SK-N-SH treated with all-trans-retinoic acid at 6 μM for 48 hours (cell line): ENCODE measurements around the gene TTC3.

Experiments
- ATAC-seq: fragments of 200-7000 bp; cut with Tn5 transposase; 3 replicates; pipeline ENCODE4 v1.9.1; 2020; ENCODE audit warnings: mild to moderate bottlenecking, moderate library complexity
- ARNTL ChIP-seq: fragments of 450-650 bp; formaldehyde crosslinking; IDR thresholded peaks from 2 replicates; pipeline ENCODE4 v1.5.0; 2020; ENCODE audit warnings: low read depth, mild to moderate bottlenecking, moderate library complexity, borderline replicate concordance
- BACH2 ChIP-seq: fragments of 250-450 bp; sonication (Bioruptor Pico); IDR thresholded peaks from 2 replicates; pipeline ENCODE4 v1.9.0; 2021; ENCODE audit warnings: mild to moderate bottlenecking, borderline replicate concordance
- CSDC2 ChIP-seq: fragments of 250-450 bp; sonication (Bioruptor Pico); IDR thresholded peaks from 2 replicates; pipeline ENCODE4 v1.5.0; 2020; ENCODE audit warnings: mild to moderate bottlenecking, moderate library complexity
- CSRNP3 ChIP-seq: fragments of 250-450 bp; sonication (Bioruptor Pico); IDR thresholded peaks from 2 replicates; pipeline ENCODE4 v1.5.1; 2021; ENCODE audit warnings: mild to moderate bottlenecking, moderate library complexity
- ESRRG ChIP-seq: fragments of 250-450 bp; sonication (Bioruptor Pico); IDR thresholded peaks from 2 replicates; pipeline ENCODE4 v1.6.1; 2021; ENCODE audit warnings: mild to moderate bottlenecking
- GLIS3 ChIP-seq: fragments of 250-450 bp; sonication (Bioruptor Pico); IDR thresholded peaks from 2 replicates; pipeline ENCODE4 v1.5.0; 2020; ENCODE audit warnings: mild to moderate bottlenecking, moderate library complexity
- ISL1 ChIP-seq: fragments of 250-450 bp; sonication (Bioruptor Pico); IDR thresholded peaks from 2 replicates; pipeline ENCODE4 v2.1.2; 2022; ENCODE audit warnings: mild to moderate bottlenecking, moderate library complexity
- OSR1 ChIP-seq: fragments of 250-450 bp; sonication (Bioruptor Pico); IDR thresholded peaks from 2 replicates; pipeline ENCODE4 v1.8.0; 2022; ENCODE audit warnings: moderate library complexity, mild to moderate bottlenecking, inconsistent platforms
- PPARA ChIP-seq: fragments of 250-450 bp; sonication (Bioruptor Pico); IDR thresholded peaks from 2 replicates; pipeline ENCODE4 v1.5.0; 2020; ENCODE audit warnings: mild to moderate bottlenecking, borderline replicate concordance
- RARB ChIP-seq: fragments of 250-450 bp; sonication (Bioruptor Pico); IDR thresholded peaks from 2 replicates; pipeline ENCODE4 v1.8.0; 2021; ENCODE audit warnings: mild to moderate bottlenecking, moderate library complexity
- SNAI2 ChIP-seq: fragments of 250-450 bp; sonication (Bioruptor Pico); IDR thresholded peaks from 2 replicates; pipeline ENCODE4 v1.5.0; 2020; ENCODE audit warnings: mild to moderate bottlenecking, moderate library complexity
- TCF4 ChIP-seq: fragments of 250-450 bp; sonication (Bioruptor Pico); IDR thresholded peaks from 2 replicates; pipeline ENCODE4 v1.8.0; 2021; ENCODE audit warnings: mild to moderate bottlenecking, moderate library complexity, borderline replicate concordance
- TOX ChIP-seq: fragments of 250-450 bp; sonication (Bioruptor Pico); IDR thresholded peaks from 2 replicates; pipeline ENCODE4 v1.8.0; 2021; ENCODE audit warnings: mild to moderate bottlenecking, moderate library complexity, borderline replicate concordance
- TSHZ2 ChIP-seq: fragments of 250-450 bp; sonication (Bioruptor Pico); IDR thresholded peaks from 2 replicates; pipeline ENCODE4 v1.5.0; 2020; ENCODE audit warnings: mild to moderate bottlenecking, moderate library complexity
- ZC3H10 ChIP-seq: fragments of 250-450 bp; sonication (Bioruptor Pico); IDR thresholded peaks from 2 replicates; pipeline ENCODE4 v1.5.1; 2021; ENCODE audit warnings: mild to moderate bottlenecking, moderate library complexity
- ZFP3 ChIP-seq: fragments of 250-450 bp; sonication (Bioruptor Pico); IDR thresholded peaks from 2 replicates; pipeline ENCODE4 v1.5.0; 2020; ENCODE audit warnings: mild to moderate bottlenecking, moderate library complexity
- ZFP30 ChIP-seq: fragments of 450-650 bp; formaldehyde crosslinking; IDR thresholded peaks from 2 replicates; pipeline ENCODE4 v1.5.0; 2022; ENCODE audit warnings: mild to moderate bottlenecking, moderate library complexity
- ZNF565 ChIP-seq: fragments of 450-650 bp; formaldehyde crosslinking; conservative IDR thresholded peaks from 2 replicates; pipeline ENCODE4 v1.5.0; 2020; ENCODE audit warnings: low read depth, mild to moderate bottlenecking, moderate library complexity
- ZNF70 ChIP-seq: fragments of 450-650 bp; formaldehyde crosslinking; IDR thresholded peaks from 2 replicates; pipeline ENCODE4 v1.5.0; 2020; ENCODE audit warnings: mild to moderate bottlenecking, moderate library complexity
- ZNF8 ChIP-seq: fragments of 450-650 bp; formaldehyde crosslinking; IDR thresholded peaks from 2 replicates; pipeline ENCODE4 v1.5.0; 2020; ENCODE audit warnings: mild to moderate bottlenecking, moderate library complexity
- TF ChIP-seq, protein P1 (sequence below): fragments of 250-450 bp; sonication (Bioruptor Pico); IDR thresholded peaks from 2 replicates; pipeline ENCODE4 v1.8.0; 2021; ENCODE audit warnings: low read depth, mild to moderate bottlenecking, moderate library complexity, borderline replicate concordance
- TF ChIP-seq, protein P2 (sequence below): fragments of 250-450 bp; sonication (Bioruptor Pico); IDR thresholded peaks from 2 replicates; pipeline ENCODE4 v1.5.1; 2020; ENCODE audit warnings: low read depth, mild to moderate bottlenecking, moderate library complexity
- TF ChIP-seq, protein P3 (sequence below): fragments of 250-450 bp; sonication (Bioruptor Pico); IDR thresholded peaks from 2 replicates; pipeline ENCODE4 v1.8.0; 2020; ENCODE audit warnings: mild to moderate bottlenecking, moderate library complexity, borderline replicate concordance

The TTC3 gene

DNA sequence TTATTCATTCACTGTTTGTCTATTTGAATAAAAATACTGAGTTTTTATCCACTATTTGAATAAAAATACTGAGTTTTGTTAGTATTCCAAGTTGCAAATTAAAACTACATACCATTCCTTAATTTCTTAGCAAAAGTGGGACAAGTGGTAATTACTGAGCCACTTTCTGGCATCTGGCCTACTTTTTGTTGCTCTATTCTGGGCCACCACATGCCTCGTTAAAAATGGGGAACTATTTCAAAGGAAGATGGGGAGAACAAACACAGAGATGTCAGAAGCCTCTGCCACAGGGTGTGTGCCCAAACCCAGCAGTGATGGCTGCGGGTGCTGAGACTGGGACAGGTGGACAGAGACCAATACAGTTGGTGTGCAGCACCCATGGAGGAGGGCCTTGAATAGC is 14.8 kb upstream of the TTC3 start:
- no peak for ATAC-seq

DNA sequence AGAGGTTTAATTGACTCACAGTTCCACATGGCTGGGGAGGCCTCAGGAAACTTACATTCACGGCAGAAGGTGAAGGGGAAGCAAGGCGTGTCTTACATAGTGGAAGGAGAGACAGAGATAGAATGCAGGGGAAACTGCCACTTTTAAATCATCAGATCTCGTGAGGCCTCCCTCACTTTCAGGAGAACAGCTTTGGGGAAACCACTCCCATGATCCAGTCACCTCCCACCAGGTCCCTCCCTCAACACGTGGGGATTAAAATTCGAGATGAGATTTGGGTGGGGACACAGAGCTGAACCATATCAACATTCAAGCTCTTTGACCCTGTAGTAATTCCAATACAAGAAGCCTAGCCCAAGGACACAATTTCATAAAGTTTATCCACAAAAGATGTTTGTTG is 13.9 kb upstream of the TTC3 start:
- TF ChIP-seq CSDC2 (no peak), ESRRG (CRISPR knock-in tag) (no peak), TCF4 (CRISPR knock-in tag) (no peak), ZNF565 (CRISPR knock-in tag) (no peak), ISL1 (CRISPR knock-in tag) (no peak), BACH2 (CRISPR knock-in tag) (no peak), TOX (CRISPR knock-in tag) (no peak), GLIS3 (CRISPR knock-in tag) (no peak), ZFP30 (CRISPR knock-in tag) (no peak), OSR1 (CRISPR knock-in tag) (no peak)
- TF ChIP-seq, protein P1, sequence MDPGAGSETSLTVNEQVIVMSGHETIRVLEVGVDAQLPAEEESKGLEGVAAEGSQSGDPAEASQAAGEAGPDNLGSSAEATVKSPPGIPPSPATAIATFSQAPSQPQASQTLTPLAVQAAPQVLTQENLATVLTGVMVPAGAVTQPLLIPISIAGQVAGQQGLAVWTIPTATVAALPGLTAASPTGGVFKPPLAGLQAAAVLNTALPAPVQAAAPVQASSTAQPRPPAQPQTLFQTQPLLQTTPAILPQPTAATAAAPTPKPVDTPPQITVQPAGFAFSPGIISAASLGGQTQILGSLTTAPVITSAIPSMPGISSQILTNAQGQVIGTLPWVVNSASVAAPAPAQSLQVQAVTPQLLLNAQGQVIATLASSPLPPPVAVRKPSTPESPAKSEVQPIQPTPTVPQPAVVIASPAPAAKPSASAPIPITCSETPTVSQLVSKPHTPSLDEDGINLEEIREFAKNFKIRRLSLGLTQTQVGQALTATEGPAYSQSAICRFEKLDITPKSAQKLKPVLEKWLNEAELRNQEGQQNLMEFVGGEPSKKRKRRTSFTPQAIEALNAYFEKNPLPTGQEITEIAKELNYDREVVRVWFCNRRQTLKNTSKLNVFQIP = no peak
- TF ChIP-seq, protein P2, sequence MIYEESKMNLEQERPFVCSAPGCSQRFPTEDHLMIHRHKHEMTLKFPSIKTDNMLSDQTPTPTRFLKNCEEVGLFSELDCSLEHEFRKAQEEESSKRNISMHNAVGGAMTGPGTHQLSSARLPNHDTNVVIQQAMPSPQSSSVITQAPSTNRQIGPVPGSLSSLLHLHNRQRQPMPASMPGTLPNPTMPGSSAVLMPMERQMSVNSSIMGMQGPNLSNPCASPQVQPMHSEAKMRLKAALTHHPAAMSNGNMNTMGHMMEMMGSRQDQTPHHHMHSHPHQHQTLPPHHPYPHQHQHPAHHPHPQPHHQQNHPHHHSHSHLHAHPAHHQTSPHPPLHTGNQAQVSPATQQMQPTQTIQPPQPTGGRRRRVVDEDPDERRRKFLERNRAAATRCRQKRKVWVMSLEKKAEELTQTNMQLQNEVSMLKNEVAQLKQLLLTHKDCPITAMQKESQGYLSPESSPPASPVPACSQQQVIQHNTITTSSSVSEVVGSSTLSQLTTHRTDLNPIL (CRISPR knock-in tag) = no peak
- ATAC-seq = no peak

More for the DNA sequence above, 14.8 kb upstream of the TTC3 start:
- TF ChIP-seq ZC3H10 (CRISPR knock-in tag) (no peak), OSR1 (CRISPR knock-in tag) (no peak), BACH2 (CRISPR knock-in tag) (no peak), ZNF70 (CRISPR knock-in tag) (no peak), SNAI2 (CRISPR knock-in tag) (no peak), CSRNP3 (CRISPR knock-in tag) (no peak), ZFP3 (CRISPR knock-in tag) (no peak), RARB (no peak), ARNTL (no peak), PPARA (CRISPR knock-in tag) (no peak), GLIS3 (CRISPR knock-in tag) (no peak), ZFP30 (CRISPR knock-in tag) (no peak), TSHZ2 (CRISPR knock-in tag) (no peak), ZNF8 (CRISPR knock-in tag) (no peak), ZNF565 (CRISPR knock-in tag) (no peak), ESRRG (CRISPR knock-in tag) (no peak), TOX (CRISPR knock-in tag) (no peak)
- TF ChIP-seq, protein P3, sequence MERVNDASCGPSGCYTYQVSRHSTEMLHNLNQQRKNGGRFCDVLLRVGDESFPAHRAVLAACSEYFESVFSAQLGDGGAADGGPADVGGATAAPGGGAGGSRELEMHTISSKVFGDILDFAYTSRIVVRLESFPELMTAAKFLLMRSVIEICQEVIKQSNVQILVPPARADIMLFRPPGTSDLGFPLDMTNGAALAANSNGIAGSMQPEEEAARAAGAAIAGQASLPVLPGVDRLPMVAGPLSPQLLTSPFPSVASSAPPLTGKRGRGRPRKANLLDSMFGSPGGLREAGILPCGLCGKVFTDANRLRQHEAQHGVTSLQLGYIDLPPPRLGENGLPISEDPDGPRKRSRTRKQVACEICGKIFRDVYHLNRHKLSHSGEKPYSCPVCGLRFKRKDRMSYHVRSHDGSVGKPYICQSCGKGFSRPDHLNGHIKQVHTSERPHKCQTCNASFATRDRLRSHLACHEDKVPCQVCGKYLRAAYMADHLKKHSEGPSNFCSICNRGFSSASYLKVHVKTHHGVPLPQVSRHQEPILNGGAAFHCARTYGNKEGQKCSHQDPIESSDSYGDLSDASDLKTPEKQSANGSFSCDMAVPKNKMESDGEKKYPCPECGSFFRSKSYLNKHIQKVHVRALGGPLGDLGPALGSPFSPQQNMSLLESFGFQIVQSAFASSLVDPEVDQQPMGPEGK (CRISPR knock-in tag) = no peak
- TF ChIP-seq, protein P2 (CRISPR knock-in tag) = no peak
- TF ChIP-seq, protein P1 = no peak
